ENCODE results near the gene RANBP17.

RANBP17 gene

DNA sequence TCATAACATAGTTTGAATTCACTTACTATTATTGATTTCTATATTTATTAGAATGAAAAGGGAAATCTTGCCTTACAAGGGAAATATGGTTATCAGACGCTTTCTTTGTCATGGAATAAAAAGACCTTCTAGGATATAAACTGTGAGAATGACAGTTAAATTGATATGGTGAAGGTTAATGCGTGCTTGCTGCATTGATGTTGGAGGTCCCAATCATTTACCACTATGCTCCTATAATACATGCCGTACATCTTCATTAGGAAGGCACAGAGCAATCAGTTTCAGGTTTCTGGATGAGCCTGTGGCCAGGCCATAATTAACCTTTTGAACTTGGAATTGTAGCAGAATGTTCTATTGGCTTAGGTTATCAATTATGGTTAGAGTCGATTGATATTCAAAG, 245.9 kb downstream of the RANBP17 start:
- no peak for TF ChIP-seq CTCF (IDR thresholded peaks at IDR 0.05; ENCODE audit: low read depth, low read length, missing control alignments)
- in situ Hi-C loops (cut with HindIII; ENCODE audit: low sequenced_read_pairs), result no loop called here
- no peak overlapping the region for H3K4me3 ChIP-seq (ENCODE audit: low read depth, low read length)
- DNase-seq (ENCODE audit: low read depth), result no peak

- in situ Hi-C loops (cut with HindIII; ENCODE audit: low sequenced_read_pairs), result no loop called here
- TF ChIP-seq CTCF (IDR thresholded peaks at IDR 0.05; ENCODE audit: low read depth, low read length, missing control alignments), result no peak
- no peak overlapping the region for H3K4me3 ChIP-seq (ENCODE audit: low read depth, low read length)
- no peak for DNase-seq (ENCODE audit: low read depth)
These were observed 253.7 kb downstream of the RANBP17 start for GRCh38 chr5:171115519-171115918.

DNA sequence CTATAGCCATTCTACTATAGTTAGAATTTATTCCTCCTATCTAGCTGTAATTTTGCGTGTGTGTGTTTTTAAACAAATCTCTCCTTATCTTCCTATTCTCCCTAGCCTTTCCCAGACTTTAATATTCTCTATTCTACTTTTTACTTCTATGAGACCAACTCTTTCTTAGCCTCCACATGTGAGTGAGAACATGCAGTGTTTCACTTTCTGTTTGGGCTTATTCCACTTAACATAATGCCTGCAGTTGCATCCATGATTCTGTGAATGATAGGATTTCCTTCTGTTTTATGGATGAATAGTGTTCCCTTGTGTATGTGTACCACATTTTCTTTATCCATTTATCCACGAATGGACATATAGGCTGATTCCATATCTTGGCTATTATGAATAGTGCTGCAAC, 254.9 kb downstream of the RANBP17 start:
- no peak for DNase-seq (ENCODE audit: low read depth)
- in situ Hi-C loops (cut with HindIII; ENCODE audit: low sequenced_read_pairs), result no loop called here

GRCh38 chr5:171120986-171121622, 259.3 kb downstream of the RANBP17 start:
- TF ChIP-seq CTCF (IDR thresholded peaks at IDR 0.05; ENCODE audit: low read depth, low read length, missing control alignments), result no peak
- no peak for DNase-seq (ENCODE audit: low read depth)
- H3K4me3 ChIP-seq (ENCODE audit: low read depth, low read length), result no peak overlapping the region
- in situ Hi-C loops (cut with HindIII; ENCODE audit: low sequenced_read_pairs), result no loop called here

More for the DNA sequence above, 254.9 kb downstream of the RANBP17 start:
- no peak overlapping the region for H3K4me3 ChIP-seq (ENCODE audit: low read depth, low read length)
- TF ChIP-seq CTCF (IDR thresholded peaks at IDR 0.05; ENCODE audit: low read depth, low read length, missing control alignments), result no peak

- no peak overlapping the region for H3K4me3 ChIP-seq (ENCODE audit: low read depth, low read length)
- DNase-seq (ENCODE audit: low read depth), result no peak
- no peak for TF ChIP-seq CTCF (IDR thresholded peaks at IDR 0.05; ENCODE audit: low read depth, low read length, missing control alignments)
- in situ Hi-C loops (cut with HindIII; ENCODE audit: low sequenced_read_pairs), result no loop called here
These were observed 259.8 kb downstream of the RANBP17 start for GRCh38 chr5:171121638-171122037.

DNA sequence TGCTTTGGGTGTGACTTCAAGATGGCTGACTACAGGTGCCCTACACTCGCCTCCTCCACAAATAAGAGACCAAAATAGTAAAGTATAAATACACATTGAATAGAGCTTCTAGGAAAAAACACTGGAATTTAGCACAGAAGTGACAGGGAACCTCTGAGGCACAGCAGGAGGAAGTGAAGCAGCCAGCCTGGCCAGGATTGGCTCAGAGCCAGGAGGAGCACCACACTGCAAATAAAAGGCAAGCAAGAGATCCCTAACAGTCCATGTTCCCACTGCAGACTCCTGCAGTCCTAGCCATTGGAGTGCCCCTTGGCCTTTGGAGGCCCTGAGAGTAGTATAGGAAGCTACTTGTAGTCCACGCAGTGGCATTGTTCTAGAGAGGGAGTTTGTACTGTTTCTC, 260.6 kb downstream of the RANBP17 start:
- no peak for DNase-seq (ENCODE audit: low read depth)
- H3K4me3 ChIP-seq (ENCODE audit: low read depth, low read length), result no peak overlapping the region
- in situ Hi-C loops (cut with HindIII; ENCODE audit: low sequenced_read_pairs), result no loop called here
- TF ChIP-seq CTCF (IDR thresholded peaks at IDR 0.05; ENCODE audit: low read depth, low read length, missing control alignments), result no peak

Measured in astrocyte of the cerebellum (primary cell).